OCI-LY7 (cell line): ENCODE data around the gene TMEM204.

ENCODE experiments used
- EZH2phosphoT487 ChIP-seq: fragments of 200-600 bp; sonication (generic); IDR thresholded peaks from 2 replicates; pipeline ENCODE4 v1.6.1; 2018; ENCODE audit warnings: low read depth, borderline replicate concordance, mild to moderate bottlenecking, mixed run types, antibody characterized with exemption, low read length, moderate library complexity, mixed read lengths
- TF ChIP-seq, protein P1 (sequence below): fragments of 200-600 bp; sonication (generic); conservative IDR thresholded peaks from 2 replicates; pipeline ENCODE4 v1.5.1; 2014; ENCODE audit warnings: mild to moderate bottlenecking, antibody characterized with exemption, low read length, moderate library complexity, mixed read lengths

DNA sequence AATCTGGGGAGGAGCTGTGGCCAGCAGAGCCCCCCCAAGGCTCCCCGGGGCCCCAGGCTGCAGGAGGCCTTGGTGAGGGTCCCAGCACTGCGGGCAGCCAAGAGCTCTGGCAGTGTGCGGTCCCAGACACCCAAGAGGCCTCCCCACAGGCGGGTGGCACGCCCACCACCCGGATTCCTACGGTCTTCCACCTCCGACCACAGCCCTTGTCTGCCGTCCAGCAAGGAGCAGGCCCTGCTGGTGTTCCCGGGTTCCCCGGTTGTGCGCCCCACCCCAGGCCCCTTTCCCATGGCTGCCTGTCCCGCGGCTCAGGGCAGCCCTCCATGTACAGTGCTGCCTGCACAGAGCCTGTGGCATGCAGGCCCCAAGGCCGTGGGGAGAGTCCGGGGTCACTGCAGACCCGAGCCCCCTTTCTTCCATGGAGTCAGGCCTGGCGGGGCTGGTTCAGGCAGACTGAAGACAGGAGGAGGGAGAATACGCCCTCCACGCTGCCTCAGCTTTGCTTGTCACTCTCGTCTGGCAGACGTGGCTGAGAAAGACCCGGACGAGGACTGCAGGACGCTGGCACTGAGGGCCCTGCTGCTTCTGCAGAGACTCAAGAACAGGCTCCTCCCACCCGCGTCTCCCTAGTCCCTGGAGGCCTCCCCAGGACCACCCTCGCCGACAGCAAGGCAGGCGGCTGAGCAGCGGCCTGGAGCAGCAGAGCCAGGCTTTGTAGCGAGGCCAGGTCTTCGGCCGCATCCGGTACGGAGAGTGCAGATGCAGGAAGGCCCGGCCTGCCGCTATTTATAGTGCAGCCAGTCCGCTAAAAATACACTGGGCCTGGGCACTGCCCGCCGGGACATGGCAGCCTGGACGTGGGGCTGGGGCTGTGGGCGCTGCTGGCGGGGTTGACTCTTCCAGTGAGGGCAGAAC is 23.9 kb upstream of the TMEM204 start:
- TF ChIP-seq, protein P1, sequence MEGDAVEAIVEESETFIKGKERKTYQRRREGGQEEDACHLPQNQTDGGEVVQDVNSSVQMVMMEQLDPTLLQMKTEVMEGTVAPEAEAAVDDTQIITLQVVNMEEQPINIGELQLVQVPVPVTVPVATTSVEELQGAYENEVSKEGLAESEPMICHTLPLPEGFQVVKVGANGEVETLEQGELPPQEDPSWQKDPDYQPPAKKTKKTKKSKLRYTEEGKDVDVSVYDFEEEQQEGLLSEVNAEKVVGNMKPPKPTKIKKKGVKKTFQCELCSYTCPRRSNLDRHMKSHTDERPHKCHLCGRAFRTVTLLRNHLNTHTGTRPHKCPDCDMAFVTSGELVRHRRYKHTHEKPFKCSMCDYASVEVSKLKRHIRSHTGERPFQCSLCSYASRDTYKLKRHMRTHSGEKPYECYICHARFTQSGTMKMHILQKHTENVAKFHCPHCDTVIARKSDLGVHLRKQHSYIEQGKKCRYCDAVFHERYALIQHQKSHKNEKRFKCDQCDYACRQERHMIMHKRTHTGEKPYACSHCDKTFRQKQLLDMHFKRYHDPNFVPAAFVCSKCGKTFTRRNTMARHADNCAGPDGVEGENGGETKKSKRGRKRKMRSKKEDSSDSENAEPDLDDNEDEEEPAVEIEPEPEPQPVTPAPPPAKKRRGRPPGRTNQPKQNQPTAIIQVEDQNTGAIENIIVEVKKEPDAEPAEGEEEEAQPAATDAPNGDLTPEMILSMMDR, result no peak
- no peak for TF ChIP-seq EZH2phosphoT487
